ENCODE measurements around the gene DKK3.

Gene DKK3

DNA sequence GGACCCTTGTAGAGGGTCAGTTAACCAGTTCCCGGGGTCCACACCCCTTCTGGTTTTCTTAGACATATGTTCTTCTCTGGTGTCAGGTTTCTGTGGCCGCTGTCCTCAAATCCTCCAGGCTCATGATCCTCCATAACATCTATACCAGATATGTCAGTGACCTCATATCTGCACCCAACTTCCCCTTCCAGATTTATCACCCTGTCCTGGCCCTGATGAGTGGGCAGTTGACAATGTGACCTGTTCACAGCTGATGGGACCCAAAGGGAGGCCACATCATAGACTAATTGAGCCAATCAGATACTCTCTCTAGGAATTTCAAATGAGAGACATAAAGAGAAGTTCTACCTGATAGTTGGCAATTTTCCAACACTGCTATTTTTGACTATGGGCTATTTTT, 5.1 kb downstream of the DKK3 start:
- FAIRE-seq, result no peak

DNA sequence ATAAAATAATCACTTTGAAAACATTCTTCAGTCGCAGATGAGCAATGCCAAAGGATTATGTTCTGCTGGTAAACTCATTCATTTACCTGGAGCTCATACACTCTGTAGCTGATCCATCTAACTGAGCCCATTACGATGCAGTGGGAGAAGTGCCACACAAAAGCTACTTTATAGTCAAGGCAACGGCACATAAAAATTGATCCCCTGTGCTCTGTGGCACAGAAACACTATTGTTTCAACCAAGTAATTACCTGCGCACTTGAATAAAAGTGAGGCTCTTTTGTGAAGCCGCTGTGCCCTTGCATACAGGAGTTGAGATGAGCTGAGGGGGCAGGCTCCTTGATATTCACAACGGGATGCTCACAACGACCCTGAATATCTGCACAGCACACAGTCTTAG, 7.2 kb downstream of the DKK3 start:
- FAIRE-seq, result no peak

DNA sequence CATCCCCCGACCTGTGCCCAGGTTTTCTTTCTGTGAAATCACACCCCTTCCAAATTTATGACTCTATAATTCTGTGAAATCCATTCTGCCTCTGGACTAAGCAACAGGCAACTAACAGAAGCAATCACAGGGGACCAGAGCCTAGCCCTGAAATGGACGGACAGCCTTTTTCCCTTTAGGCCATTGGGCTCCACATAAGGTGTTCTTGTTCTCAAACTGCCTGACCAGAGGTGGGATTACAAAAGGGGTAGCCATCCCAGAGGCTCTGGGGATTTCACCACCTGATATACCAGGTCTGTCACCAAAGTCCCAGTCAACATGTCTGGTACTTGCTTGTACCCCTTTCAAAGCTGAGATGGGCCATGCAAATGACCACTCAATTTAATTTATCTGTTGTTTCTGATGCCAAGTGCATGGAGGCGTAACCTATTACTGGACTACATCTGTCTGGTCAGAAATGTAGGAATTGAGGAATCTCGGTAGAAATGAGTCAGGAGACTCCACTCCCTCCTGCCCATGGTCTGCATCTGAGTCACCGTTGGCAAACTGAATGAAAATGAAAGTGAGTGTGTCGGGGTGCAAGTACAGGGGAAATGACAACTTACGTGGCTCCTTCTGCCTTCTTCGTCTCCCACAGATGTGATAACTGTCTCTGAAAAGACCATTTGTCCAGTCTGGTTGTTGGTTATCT, 10.2 kb downstream of the DKK3 start:
- FAIRE-seq, result no peak

DNA sequence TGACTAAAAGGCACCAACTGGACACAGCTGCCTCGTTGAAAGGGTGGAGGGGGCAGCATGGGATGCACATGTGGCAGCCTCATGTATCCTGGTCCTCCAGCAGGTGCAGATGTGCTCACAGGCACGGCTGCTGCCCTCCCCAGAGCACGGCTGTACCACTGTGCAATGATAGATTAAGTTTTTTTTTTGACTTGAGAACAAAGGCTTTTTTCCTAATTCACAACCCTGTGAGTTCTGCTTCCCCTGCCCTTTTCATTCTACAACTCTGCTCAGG, 11.4 kb downstream of the DKK3 start:
- no peak for FAIRE-seq

DNA sequence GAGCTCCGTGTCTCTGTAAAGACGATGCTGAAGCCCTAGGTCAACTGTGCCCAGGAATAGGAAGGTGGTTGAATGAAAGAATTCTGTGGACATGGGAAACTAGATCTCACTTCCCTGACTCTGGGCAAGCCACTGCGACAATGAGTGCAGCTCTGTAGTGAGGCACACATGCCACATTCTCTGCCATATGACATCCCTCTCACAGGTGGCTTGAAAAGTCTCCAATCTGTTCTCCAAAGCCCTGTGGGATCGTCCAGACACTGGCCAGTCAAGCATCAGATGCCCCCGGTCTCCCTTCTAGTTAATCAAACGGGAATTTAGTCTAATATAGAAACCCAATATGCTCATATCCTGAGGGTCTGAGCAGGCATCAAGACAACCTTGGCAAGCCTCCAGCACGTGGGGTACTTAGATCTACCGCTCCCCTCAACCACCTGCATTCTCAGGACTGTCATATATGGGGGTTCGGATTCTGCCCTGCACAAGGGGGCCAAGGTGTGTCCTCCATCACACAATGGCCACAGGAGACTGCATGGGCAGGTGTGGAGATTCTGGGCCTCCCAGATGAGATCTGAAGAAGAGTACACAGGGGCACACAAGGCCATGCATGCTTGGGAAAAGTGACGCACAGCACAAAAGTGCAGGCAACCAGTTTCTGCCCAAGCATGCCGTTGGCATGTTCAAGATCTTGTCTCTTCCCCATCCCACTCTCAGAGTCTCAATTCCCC, 11.9 kb downstream of the DKK3 start:
- FAIRE-seq, result no peak

DNA sequence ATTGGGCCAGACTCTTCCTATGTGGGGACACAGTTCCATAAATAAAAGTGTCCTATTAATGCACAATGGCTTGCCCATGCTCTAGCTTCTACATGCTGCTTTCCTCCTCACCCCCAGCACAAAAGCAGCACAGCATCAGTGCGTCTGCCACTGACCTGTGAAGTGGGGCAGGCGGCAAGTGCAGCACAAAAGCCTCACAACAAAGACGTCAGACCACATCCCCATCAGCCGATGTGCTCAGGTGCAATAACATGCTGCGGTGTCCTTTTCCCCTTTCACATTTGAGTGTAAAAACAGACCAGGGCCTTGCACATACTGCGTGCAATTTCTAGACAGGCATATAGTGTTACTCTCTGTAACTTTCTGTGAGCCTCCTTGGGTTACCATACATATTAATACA, 12.8 kb downstream of the DKK3 start:
- no peak for FAIRE-seq

DNA sequence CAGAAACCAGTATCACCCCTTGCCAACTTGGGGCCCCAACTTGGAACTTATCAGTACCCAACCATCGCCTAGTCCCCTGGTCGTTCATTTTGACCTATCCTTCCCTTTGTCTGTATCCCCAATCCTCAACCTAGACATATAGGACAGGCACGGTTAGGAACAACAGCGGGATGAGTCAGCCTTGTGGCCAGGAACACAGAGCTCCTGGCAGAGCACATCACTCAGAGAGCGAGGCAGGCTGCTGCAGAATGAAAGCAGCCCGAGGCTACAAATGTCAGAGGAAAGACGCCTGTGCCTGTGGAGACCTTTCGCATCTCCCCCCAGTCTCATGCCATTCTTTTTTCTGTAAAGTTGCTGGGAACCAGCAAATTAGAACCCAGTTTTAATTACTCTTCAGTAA, 14.6 kb downstream of the DKK3 start:
- FAIRE-seq, result no peak

DNA sequence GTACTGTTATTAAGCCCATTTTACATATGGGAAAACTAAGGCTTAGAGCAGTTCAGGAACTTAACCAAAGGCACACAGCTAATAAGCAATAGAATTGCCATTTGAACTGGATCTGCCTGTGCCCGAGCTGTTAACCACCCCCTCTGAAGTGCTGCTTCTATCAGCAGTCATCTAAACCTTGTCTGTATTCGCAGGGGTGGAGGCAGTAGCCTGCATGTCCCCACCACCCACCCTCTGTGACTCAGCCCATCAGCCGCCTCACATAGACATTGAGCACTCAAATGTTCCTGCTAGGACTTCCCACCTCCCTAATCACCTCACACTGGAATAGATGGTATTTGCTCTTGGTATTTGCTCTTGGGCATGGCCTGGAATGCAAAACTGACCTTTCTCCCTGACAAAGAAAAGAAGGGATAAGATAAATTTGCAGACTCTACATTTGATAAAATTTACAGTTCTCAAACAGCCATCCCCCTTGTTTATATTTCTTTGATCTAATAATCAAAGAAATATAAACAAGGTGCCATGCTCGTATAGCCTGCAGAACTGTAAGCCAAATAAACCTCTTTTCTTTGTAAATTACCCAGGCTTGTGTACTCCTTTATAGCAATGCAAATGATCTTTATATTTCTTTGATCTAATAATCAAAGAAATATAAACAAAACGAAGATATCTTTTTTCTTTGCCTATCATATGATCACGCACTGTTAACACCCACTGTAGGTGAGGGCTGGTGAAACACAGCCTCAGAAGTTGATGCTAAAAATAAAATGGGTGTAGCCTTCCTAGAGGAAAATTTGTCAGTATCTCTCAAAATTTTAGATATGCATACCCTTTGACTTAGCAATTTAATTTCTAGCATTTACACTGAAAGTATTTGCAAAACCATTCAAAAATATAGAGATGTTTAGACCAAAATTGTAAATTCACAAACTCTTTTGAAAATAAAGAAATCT, 15.9 kb downstream of the DKK3 start:
- FAIRE-seq, result no peak

DNA sequence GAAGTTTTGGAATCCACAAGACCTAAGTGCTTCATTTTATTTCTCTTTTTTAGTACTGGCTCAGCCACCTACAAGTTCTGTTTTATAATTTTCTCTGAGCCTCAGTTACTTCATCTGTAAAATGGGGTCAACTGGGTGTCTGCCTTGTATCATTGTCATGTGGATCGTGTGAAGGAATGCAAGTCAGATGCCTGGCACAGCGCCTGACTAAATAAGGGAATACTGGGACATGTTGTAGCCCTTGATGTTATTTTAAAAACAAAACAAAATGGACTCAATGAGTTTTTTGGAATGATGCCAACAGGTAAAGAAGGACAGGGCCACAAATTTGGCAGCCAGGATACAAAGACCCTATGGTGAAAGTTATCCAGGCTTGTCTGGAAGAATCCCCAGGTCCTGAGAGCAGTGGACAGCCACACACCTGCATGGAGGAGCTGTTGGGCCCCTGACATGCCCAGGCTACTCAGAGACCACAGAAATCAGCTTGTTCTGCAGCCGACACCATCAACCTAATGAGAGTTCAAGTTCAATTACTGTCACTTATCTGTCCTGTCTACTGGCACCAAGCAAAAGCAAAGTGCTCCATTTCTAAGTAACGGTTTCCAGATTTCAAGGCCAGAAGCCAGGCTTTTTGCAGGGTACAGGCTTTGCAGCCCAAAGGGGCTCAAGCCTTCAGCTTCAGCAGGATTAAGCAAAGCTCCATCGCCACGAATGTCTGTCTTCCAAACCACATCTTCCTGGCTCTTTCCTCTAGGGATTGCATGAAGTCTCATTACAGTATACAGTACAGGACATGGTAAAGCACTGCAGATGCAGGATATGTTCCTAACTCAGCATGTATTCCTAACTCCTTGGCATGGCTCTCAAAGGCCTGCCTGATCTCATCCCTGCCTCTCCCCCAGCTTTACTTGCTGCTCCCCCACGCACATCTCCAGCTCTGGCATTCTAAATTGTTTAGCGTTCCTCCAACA, 18.4 kb downstream of the DKK3 start:
- no peak for FAIRE-seq

DNA sequence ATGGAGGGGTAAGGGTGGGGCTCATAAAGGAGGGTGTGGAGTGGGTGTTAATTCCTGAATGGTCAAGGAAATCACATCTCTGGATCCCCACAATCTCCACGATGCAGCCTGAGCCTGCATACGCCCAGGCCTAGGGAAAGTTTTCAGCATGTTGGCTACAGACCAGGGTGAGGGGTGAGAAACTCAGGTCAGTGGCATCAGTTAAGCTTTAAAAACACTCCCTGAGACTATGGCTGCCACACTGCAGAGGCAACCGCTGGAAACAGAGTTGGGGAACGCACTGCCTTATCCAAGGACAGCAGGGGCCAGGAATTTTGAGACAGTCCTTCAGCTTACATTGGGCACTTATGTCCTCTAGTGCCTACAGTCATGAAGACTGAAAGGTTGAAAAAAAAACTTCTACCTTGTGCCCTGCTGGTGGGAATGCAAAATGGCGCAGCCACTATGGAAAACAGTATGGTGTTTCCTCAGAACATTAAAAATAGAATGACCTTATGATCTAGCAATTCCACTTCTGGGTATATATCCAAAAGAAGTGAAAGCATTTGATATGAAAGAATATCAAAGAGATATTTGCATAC, 19.7 kb downstream of the DKK3 start:
- FAIRE-seq, result no peak

DNA sequence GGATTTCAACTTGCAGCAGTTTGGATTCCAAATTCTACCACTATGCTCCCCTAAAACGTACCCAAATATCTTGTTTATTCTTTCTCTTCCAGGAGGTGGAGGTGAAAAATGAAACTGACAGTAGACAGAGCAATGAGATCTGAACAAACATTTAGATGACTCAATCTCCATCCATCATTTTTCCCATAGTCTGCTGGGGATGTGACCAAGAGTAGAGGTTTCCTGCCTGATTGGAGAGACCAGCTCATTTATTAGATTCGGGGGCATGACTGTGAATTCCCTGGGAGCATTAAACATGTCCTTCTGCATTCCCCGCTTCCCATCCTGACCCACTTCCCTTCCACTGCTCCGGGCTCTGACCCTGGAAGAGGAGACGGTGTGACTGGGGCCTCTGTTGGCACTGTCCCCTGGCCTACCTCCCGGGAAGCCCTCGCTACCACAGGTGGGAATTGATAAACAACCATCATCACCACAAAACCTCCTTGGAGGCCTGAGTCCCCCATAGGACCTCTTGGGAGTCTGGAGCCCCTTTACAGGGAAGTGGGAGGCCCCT, 20.3 kb downstream of the DKK3 start:
- FAIRE-seq, result no peak

DNA sequence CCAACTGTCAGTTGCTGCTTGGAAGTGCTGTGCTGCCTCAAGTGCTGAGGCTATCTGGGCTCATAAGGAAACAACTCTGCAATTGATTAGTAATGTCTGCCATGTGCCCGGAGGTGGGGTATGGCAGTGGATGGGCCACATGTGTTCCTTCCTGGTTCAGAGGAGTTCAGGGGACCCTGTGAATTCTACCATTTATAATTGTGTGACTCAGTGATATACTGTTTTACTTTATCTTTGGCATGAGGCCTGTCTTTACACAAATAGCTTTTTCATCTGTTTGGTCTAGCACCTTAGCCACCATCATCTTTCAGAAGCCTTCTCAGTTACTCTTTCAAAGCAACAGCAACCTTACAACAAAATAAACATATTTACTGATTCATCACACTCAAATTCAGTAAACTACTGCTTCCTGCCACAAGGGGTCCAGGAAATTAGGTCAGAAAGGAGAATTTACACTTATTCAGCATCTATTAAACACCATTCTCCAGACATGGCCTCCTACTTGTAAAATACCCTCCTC, 20.9 kb downstream of the DKK3 start:
- no peak for FAIRE-seq

DNA sequence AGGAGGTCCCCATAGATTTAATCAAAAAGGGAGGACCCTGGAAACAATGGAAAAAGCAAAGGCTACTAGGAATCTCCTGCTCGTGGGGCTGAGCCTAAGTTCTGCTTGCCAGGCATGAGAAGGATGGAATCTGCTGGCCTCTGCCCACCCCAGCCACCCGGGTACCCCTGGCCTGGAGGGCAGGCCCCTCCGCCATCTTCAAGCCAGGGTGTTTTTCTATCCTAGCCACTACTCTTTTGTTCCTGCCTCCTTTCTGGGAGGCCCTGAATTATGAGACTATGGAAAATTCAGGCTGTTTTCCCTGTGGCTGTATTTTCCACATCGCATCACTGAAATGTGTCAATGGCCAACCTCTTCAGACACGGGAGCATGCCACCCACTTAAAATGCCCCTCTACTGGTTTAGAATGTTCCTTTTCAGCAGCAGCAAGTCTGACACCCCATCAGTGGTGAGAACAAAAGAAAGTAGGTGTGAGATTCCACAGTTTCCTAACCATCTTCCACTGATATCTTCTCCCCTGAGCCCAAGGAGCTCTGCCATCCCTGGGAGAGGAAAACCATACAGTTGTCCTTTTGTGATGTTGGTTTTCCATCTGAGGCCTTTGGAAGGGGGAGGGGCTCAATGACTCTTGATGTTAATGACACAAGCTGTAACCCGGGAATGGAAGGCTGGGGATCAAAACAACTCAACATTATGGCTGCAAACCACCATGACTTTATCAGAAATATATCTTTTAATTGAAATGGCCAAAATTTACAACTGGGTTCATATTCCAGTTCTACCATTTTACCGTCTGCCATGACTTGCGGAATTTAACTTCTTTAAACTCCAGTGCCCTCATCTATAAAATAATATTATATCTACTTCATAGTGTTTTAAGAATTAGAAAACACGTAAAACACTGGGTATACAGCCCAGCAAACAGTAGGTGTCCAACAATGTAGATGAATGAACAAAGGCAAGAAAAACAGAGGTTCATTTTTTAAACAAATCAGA, 22.2 kb downstream of the DKK3 start:
- no peak for FAIRE-seq

DNA sequence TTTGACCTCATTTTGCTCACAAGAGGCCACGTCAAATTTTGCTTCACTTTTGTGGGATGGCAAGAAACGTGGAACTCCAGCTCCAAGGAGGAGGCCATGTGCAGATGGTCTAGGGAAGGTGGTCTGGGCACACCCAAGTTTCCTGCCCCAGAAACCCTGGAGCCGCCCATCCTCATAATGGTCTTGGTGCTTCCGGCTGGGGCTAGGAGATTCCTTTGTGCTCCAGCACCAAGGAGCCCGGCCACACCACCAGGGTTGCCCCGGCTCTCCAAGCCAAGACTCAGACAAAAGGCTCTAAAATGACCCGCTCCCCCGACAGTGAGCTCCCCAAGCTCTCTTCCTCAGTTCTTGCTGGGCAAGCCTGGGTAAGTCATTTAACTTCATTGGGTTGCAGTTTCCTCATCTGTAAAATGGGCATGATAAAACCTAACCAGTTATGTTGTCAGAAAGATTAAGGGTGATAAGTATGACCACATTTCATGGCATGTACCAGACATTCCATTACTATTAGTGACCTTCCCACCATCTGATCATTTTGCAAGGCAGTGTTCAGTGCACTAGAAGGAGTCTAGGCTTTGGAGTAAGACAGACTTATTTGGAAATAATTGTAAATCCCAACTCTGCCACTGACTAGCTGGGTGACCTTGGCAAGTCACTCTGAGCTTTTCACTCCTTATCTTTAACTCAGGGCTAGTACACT, 23.3 kb downstream of the DKK3 start:
- no peak for FAIRE-seq

DNA sequence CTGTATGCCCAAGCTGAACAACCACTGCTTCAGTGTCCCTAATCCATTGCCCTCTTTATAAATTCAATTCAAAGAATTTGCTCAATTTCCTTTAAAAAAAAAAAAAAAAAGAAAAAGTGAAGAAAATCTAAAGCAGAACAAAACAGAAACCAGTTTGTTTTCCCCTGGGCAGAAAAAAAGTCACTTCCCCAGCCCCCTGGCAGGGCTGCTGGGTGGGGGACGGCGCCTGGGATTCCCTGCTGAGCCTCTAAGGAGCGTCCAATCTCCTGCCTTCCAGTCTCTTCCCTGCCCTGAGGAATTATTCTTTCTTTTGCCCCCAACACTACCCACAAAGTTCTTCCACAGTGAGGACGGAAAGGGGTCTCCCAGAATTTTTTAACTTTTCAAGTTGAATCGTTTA, 23.9 kb downstream of the DKK3 start:
- no peak for FAIRE-seq

DNA sequence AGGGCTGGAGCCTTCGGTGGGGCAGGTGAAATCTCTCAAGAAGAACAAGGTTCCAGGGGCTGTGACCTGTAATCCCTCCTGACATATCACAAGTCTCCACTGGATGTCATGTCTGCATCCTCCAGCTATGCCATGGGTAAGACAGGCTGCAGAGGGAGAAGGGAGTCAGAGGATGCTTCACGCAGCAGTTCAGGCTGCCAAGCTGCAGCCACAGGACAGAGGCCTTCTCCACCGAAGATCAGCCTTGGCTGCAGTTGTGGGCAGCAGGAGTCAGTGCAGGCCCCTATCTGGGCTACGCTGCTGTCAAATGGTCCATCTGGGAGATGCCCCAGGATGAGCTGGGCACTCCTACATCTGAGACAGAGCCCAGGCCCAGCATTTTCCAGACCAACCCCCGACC, 25.0 kb downstream of the DKK3 start:
- no peak for FAIRE-seq

DNA sequence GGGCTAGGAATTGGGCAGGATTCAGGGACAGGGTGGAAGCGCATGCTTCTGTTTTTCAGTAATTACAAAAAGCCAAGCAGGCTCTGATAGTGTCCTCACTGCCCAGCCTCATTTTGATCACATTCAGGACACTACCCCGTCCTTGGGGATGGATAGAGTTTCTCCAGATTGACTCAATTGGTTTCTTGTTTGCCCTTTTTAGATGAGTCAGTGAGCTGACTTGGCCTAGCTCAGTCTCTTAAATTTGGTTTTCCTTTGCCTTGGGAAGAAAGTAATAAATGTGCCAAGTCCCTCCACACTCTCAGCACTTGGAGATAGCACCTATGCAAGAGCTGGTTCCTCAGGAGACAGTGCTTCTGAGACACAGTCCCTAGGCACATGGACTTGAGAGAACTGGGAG, 25.5 kb downstream of the DKK3 start:
- no peak for FAIRE-seq

DNA sequence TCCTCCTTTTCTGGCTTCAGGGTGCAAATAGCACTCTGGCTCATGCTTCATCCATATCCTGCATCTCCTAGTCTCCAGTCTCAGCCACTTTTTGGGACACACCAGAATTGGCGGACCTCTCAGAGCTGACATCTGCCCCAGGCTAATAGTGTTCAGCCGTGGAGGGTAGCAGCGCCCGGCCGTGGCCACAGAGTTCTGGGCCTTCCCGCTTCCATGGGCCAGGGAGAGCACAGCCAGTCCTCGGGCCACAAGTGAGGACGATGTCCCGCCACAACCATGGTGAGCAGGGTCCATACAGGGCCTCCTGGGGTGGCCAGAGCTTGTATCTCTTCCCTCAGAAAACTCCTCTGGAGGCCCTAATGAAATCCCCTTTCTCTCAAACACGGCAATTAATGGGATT, 26.0 kb downstream of the DKK3 start:
- FAIRE-seq, result no peak

DNA sequence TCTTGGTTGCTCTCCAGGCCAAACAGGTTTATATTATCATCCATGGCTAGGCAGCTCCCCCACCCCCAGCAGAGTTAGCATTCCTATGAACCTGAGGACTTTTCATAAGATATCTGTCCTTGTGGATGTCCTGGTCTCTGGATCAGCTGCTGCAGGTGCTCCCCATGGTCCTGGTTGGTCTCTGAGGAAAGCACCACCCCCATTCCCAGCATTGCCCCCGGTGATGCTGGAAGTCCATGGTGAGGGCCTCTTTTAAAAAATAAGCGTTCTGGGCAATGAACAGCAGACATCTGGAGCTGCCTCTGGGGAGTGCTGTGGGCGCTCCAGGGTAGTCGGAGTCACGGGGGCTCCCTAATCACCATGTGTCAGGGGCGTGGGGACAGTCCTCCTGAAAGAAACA, 26.6 kb downstream of the DKK3 start:
- no peak for FAIRE-seq

DNA sequence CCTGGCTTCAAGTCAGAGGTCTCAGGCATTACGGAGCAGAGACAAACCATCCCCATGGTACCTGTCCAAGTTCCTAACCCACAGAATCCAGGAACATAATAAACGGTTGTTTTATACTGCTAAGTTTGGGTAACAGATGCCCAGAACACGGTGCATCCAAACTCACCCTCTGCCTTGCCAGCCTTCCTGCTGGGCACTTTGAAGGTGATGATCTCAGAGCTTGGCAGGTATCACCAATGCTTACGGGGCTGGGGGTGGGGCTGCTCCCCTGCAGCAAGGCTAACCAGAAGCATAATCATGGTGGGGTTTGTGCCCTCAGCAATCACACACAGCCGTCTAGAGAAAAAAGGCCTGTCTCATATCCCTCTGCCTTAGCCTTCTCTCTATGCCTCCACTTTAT, 27.1 kb downstream of the DKK3 start:
- no peak for FAIRE-seq

Data from G401.6 (cell line).